Thyroid gland (tissue), 4 donors: ENCODE data around the gene ACTR3C. TPM values are rescaled to one million over a fixed set of nuclear protein-coding genes. Genes with fewer than 3 reads are reported as not detected.
A peak's percentile ranks its signal among the peaks of the same experiment; 100 is the strongest.

Experiments
- DNase-seq, 2 donors: peaks; one replicate each; pipeline ENCODE4 v3.0.0-alpha.2; 2019
- H3K27ac ChIP-seq, 3 donors: fragments of 200-600 bp; sonication (generic); 1 replicate in 2 of 3; 2 replicates in 1 of 3; pipeline ENCODE4 v1.5.1; 2016 to 2019; ENCODE audit warnings: mild to moderate bottlenecking in 1 of 3, moderate library complexity in 1 of 3
- H3K27me3 ChIP-seq: fragments of 200-600 bp; sonication (generic); one replicate; pipeline ENCODE4 v1.5.1; 2019
- H3K36me3 ChIP-seq, 2 donors: fragments of 200-600 bp; sonication (generic); one replicate each; pipeline ENCODE4 v1.5.1; 2016 to 2019
- H3K4me1 ChIP-seq, 2 donors: fragments of 200-600 bp; sonication (generic); one replicate each; pipeline ENCODE4 v1.5.1; 2017 to 2019
- H3K4me3 ChIP-seq, 3 donors: fragments of 200-600 bp; sonication (generic); replicated peaks in 1 of 3; 1 replicate in 2 of 3; 2 replicates in 1 of 3; pipeline ENCODE4 v1.5.1; 2016; ENCODE audit warnings: mild to moderate bottlenecking in 1 of 3
- H3K9me3 ChIP-seq: fragments of 200-600 bp; sonication (generic); one replicate; pipeline ENCODE4 v1.5.1; 2017
- POLR2A ChIP-seq, 2 donors: fragments of 450-650 bp; IDR thresholded peaks; one replicate each; pipeline ENCODE4 v1.6.1; 2017; ENCODE audit warnings: antibody characterized with exemption in 2 of 2, mild to moderate bottlenecking in 2 of 2, moderate library complexity in 1 of 2
- WGBS, 2 donors: methylation state at CpG; one replicate each; pipeline ENCODE4 v1.1.5; 2017; 5-methylcytosine and 5-hydroxymethylcytosine counted together
- intact Hi-C: fragments of 100-400 bp; cut with DNase I; formaldehyde crosslinking; loops from one replicate; pipeline ENCODE4 v1.15.1; 2023
- total RNA-seq, 4 donors: library from RNA; depleted of rRNA; stranded (reverse); fragments of >200 nt; gene quantifications; one replicate each; pipeline ENCODE4 v1.2.3, GENCODE V29; 2016
- TF ChIP-seq, protein P1 (sequence below), 6 experiments: fragments of 200-600 bp in 3 of 6; fragments of 450-650 bp in 3 of 6; sonication (generic) in 3 of 6; IDR thresholded peaks; one replicate each; pipeline ENCODE4 v1.5.1; 2016 to 2019; ENCODE audit warnings: antibody characterized with exemption in 6 of 6, mild to moderate bottlenecking in 2 of 6, inconsistent platforms in 1 of 6, moderate library complexity in 1 of 6

The ACTR3C gene
- total RNA-seq, 4 donors from 2014 or later = 11.7 to 34.8 (median 23.0) TPM

DNA sequence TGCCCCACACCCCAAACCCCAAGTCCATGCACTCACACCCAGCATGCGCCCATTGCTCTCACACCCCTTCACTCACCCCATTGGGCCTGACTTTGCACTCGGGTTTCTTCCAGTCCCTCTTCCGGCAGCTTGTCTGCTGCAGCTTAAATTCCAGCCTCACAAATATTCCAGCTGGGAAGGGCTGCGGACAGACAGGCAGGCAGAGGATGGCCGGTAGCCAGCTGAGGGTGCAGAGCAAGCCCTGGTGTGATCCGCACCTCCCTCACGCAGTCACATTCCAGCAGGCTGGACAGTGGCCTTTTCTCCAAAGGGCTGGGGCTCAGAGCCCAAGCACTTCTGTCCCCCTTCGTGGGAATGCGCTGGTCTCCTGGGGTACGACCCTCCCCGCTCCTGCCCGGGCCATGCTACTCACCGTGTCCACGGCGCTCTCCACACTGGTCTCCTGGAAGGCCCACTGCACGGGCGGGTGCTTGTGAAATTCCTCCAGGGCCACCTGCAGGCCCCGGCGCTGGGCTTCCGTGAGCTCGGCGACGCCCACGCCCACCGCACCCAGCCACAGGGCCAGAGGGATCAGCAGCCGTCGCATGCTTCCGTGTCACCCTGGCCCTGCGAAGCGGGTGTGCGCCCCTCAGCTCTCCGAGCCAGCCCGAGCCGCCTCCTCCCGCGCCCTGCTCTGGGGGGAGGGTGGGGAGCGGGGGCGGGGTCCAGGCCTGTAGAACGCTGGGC, 16.8 kb upstream of the ACTR3C start:
- H3K4me1 ChIP-seq = peaks cover 23 to 39% of the 10 kb centered on the region in 2 donors
- intact Hi-C loops = no loop called here

GRCh38 chr7:150339409-150339809, 16.1 kb upstream of the ACTR3C start:
- H3K4me1 ChIP-seq = peaks cover 23 to 39% of the 10 kb centered on the region in 2 donors
- no peak overlapping the region for H3K4me3 ChIP-seq
- no peak for DNase-seq

More for the DNA sequence above, 16.8 kb upstream of the ACTR3C start:
- TF ChIP-seq POLR2A (IDR thresholded peaks at IDR 0.05) = no peak
- TF ChIP-seq, protein P1, sequence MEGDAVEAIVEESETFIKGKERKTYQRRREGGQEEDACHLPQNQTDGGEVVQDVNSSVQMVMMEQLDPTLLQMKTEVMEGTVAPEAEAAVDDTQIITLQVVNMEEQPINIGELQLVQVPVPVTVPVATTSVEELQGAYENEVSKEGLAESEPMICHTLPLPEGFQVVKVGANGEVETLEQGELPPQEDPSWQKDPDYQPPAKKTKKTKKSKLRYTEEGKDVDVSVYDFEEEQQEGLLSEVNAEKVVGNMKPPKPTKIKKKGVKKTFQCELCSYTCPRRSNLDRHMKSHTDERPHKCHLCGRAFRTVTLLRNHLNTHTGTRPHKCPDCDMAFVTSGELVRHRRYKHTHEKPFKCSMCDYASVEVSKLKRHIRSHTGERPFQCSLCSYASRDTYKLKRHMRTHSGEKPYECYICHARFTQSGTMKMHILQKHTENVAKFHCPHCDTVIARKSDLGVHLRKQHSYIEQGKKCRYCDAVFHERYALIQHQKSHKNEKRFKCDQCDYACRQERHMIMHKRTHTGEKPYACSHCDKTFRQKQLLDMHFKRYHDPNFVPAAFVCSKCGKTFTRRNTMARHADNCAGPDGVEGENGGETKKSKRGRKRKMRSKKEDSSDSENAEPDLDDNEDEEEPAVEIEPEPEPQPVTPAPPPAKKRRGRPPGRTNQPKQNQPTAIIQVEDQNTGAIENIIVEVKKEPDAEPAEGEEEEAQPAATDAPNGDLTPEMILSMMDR (IDR thresholded peaks at IDR 0.05) = no peak
- no peaks in the 10 kb centered on the region for H3K9me3 ChIP-seq
- H3K27me3 ChIP-seq = no peaks in the 10 kb centered on the region
- peak; percentile 63 to 67 for DNase-seq
- H3K36me3 ChIP-seq = no peaks in the 10 kb centered on the region
- peak overlapping the region in 2 of 3 donors; percentile 10 to 39 for H3K4me3 ChIP-seq
- peak overlapping the region in 2 of 3 donors; percentile 38 to 56 for H3K27ac ChIP-seq
- WGBS, 2 donors = 13 to 24% methylated on average over 10 to 23 of the region's 39 CpGs

GRCh38 chr7:150338166-150338829, 15.0 kb upstream of the ACTR3C start:
- no peak overlapping the region for H3K27ac ChIP-seq
- H3K27me3 ChIP-seq = no peaks in the 10 kb centered on the region
- intact Hi-C loops = no loop called here
- WGBS, 2 donors = 84 to 85% methylated on average over 6 to 11 of the region's 11 CpGs
- no peak for TF ChIP-seq POLR2A (IDR thresholded peaks at IDR 0.05)
- TF ChIP-seq, protein P1 (IDR thresholded peaks at IDR 0.05) = no peak
- H3K4me1 ChIP-seq = peaks cover 23 to 39% of the 10 kb centered on the region in 2 donors
- H3K36me3 ChIP-seq = no peaks in the 10 kb centered on the region
- DNase-seq = no peak
- H3K9me3 ChIP-seq = no peaks in the 10 kb centered on the region
- H3K4me3 ChIP-seq = no peak overlapping the region

More at GRCh38 chr7:150339409-150339809, 16.1 kb upstream of the ACTR3C start:
- no peaks in the 10 kb centered on the region for H3K27me3 ChIP-seq
- TF ChIP-seq POLR2A (IDR thresholded peaks at IDR 0.05) = no peak
- TF ChIP-seq, protein P1 (IDR thresholded peaks at IDR 0.05) = no peak
- intact Hi-C loops = no loop called here
- 81 to 83% methylated on average over 9 of the region's 9 CpGs for WGBS, 2 donors
- H3K27ac ChIP-seq = no peak overlapping the region
- no peaks in the 10 kb centered on the region for H3K36me3 ChIP-seq
- no peaks in the 10 kb centered on the region for H3K9me3 ChIP-seq

DNA sequence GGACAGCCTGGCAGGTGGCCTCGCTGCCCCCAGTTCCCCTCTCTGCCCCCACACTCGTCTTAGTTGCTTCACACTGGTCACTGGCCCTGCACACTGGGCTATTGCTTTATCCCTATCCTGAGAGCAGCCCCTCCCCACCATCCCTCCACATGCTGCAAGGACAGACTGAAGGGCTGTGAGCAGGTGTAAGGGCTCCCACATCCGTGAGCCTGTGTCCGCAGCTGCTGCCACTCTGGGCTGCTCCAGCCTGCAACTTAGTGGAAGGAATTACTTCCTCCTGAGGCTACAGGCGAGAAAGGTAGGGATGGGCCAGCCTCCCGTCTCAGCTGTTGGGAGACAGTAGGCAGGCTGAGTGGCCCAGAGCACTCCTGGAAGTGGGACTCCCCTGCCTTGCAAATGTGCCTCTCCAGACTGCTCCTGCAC, 14.3 kb upstream of the ACTR3C start:
- no peak overlapping the region for H3K4me3 ChIP-seq
- peaks cover 23 to 39% of the 10 kb centered on the region in 2 donors for H3K4me1 ChIP-seq
- H3K27ac ChIP-seq = no peak overlapping the region
- 92 to 95% methylated on average over 6 of the region's 6 CpGs for WGBS, 2 donors
- TF ChIP-seq POLR2A (IDR thresholded peaks at IDR 0.05) = no peak
- TF ChIP-seq, protein P1 (IDR thresholded peaks at IDR 0.05) = no peak
- no peaks in the 10 kb centered on the region for H3K36me3 ChIP-seq
- intact Hi-C loops = no loop called here
- DNase-seq = no peak
- H3K27me3 ChIP-seq = no peaks in the 10 kb centered on the region
- no peaks in the 10 kb centered on the region for H3K9me3 ChIP-seq

- Histone ChIP-seq H3K4me3 (no peak overlapping the region), H3K9me3 (no peaks in the 10 kb centered on the region), H3K27me3 (no peaks in the 10 kb centered on the region), H3K36me3 (no peaks in the 10 kb centered on the region), H3K4me1 (peaks cover 23 to 39% of the 10 kb centered on the region in 2 donors), H3K27ac (no peak overlapping the region)
- 94 to 98% methylated on average over 13 to 14 of the region's 18 CpGs for WGBS, 2 donors
- intact Hi-C loops = no loop called here
- DNase-seq = no peak
- TF ChIP-seq, protein P1 (IDR thresholded peaks at IDR 0.05) = no peak
- no peak for TF ChIP-seq POLR2A (IDR thresholded peaks at IDR 0.05)
These were observed 13.8 kb upstream of the ACTR3C start for GRCh38 chr7:150337179-150337578.
